ENCODE data around the gene DHFR.

DHFR gene

DNA sequence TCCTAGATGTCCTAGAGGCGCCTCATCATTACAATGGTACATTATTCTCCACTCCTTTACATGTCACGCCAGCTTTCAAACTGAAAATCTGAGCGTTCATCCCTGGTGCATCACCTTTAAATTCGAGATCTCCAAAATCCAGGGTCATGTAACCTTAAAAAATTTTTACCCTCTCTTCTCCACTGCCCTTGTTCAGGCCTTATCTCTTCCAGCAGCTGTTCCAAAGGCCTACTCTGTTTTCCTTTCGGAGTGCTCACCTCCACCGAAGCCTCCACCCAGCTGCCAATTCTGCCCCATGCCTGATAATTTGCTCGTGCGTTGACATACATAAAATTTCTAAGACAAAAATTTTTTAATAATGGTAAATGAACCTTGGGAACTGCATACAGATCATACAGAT, 1.3 kb downstream of the DHFR start:
- TF ChIP-seq POLR2A (IDR thresholded peaks at IDR 0.05; ENCODE audit: low read depth, low read length) = no peak
- FAIRE-seq (peak; percentile 72), DNase-seq (ENCODE audit: insufficient read length) (no peak)

DNA sequence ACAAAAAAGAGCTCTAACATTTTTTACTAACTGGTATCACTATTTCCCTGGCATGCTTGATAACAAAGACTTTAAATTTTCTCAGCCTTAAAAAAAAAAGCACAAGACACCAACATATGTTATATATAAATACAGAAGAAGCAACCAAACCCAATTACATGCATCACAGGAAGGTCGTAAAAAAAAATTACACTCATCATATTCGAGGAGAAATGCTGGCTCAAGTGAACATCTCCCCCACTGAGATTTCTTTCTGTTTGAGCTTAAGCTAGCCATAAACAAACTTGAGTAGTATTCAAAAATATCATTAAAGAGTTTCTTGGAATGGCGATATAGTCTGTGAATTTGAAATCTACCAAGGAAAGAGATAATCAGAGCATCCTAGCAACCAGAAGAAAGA, 7.9 kb downstream of the DHFR start:
- TF ChIP-seq POLR2AphosphoS5 (IDR thresholded peaks at IDR 0.05; ENCODE audit: low read depth, low read length) (no peak), POLR2A (IDR thresholded peaks at IDR 0.05; ENCODE audit: low read depth, low read length) (no peak), TAF1 (IDR thresholded peaks at IDR 0.05; ENCODE audit: borderline replicate concordance, low read depth, low read length) (no peak)
- FAIRE-seq = no peak
- DNase-seq (ENCODE audit: insufficient read length) = no peak

GRCh38 chr5:80644900-80645299, 9.9 kb downstream of the DHFR start:
- no peak for TF ChIP-seq POLR2AphosphoS5 (IDR thresholded peaks at IDR 0.05; ENCODE audit: low read depth, low read length)
- no peak for TF ChIP-seq POLR2A (IDR thresholded peaks at IDR 0.05; ENCODE audit: low read depth, low read length)
- no peak for TF ChIP-seq TAF1 (IDR thresholded peaks at IDR 0.05; ENCODE audit: borderline replicate concordance, low read depth, low read length)
- no peak for FAIRE-seq

GRCh38 chr5:80641353-80641752, 13.4 kb downstream of the DHFR start:
- DNase-seq (ENCODE audit: insufficient read length) = no peak
- no peak for TF ChIP-seq POLR2A (IDR thresholded peaks at IDR 0.05; ENCODE audit: low read depth, low read length)
- no peak for TF ChIP-seq TAF1 (IDR thresholded peaks at IDR 0.05; ENCODE audit: borderline replicate concordance, low read depth, low read length)
- TF ChIP-seq POLR2AphosphoS5 (IDR thresholded peaks at IDR 0.05; ENCODE audit: low read depth, low read length) = no peak
- no peak for FAIRE-seq

More at GRCh38 chr5:80644900-80645299, 9.9 kb downstream of the DHFR start:
- DNase-seq (ENCODE audit: insufficient read length) = no peak

- no peak for DNase-seq (ENCODE audit: insufficient read length)
- TF ChIP-seq POLR2A (IDR thresholded peaks at IDR 0.05; ENCODE audit: low read depth, low read length) (no peak), TAF1 (IDR thresholded peaks at IDR 0.05; ENCODE audit: borderline replicate concordance, low read depth, low read length) (no peak), POLR2AphosphoS5 (IDR thresholded peaks at IDR 0.05; ENCODE audit: low read depth, low read length) (no peak)
- no peak for FAIRE-seq
Measured at GRCh38 chr5:80634193-80634592, 20.6 kb downstream of the DHFR start.

DNA sequence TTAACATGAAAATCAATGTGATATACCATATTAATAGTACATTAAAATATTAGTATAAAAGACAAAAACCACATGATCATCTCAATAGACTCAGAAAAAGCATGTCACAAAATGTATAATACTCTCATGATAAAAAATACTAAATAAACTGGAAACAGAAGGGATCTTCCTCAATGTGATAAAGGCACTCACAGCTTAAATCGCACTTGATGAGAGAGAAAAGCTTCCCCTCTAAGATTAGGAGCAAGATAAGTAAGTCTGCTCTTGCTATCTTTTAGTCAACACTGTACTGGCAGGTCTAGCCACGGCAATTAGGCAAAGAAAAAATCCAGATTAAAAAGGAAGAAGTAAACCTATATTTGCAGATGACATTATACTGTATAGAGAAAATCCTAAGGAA, 22.1 kb downstream of the DHFR start:
- TF ChIP-seq TAF1 (IDR thresholded peaks at IDR 0.05; ENCODE audit: borderline replicate concordance, low read depth, low read length) (no peak), POLR2A (IDR thresholded peaks at IDR 0.05; ENCODE audit: low read depth, low read length) (no peak), POLR2AphosphoS5 (IDR thresholded peaks at IDR 0.05; ENCODE audit: low read depth, low read length) (no peak)
- FAIRE-seq = no peak
- no peak for DNase-seq (ENCODE audit: insufficient read length)

DNA sequence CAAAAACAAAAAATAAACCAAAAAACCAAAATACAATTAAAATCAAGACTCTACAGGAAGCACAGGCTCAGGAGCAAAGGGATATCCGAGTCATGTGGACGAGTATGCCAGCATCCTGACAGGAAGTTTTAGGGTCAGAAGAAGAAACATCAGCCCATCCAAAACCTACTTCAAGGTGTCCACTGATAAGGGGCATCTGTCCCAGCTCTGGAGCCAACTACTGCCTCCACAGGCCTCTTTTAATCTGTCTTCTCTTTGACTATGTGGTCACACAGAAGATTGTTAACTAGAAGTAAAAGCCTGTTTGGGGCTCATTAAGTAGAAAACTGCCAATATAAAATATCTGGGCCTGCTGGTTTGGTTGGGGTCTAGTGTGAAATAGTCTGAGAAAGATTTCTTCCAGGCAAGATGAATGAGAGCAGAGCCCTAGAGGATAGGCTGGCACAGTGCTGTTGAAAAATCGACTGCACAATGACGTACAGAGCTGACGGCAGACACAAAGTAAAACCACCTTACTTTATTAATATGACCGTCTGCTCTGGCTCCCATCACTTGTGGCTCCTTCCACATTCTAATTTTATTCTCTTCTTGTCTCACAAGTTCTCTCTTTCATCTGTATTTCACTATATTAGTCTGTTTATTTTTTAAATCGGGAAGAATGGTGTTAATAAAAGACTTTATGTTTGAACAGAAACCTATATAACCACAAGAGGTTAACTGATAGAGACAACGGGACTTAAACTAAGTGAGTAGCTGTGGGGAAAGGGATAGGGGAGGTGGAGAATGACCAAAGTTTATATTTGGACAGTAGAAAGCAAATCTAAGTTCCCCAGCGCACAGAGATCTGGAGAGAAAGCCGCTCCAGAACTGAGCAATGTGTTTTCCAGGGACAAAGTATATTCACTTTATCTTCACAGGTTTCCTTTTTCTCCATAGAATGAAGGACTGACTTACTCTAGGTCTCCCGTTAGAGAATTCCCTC, 23.2 kb downstream of the DHFR start:
- DNase-seq (ENCODE audit: insufficient read length) (no peak), FAIRE-seq (no peak)
- TF ChIP-seq TAF1 (IDR thresholded peaks at IDR 0.05; ENCODE audit: borderline replicate concordance, low read depth, low read length) (no peak), POLR2AphosphoS5 (IDR thresholded peaks at IDR 0.05; ENCODE audit: low read depth, low read length) (no peak), POLR2A (IDR thresholded peaks at IDR 0.05; ENCODE audit: low read depth, low read length) (no peak)

DNA sequence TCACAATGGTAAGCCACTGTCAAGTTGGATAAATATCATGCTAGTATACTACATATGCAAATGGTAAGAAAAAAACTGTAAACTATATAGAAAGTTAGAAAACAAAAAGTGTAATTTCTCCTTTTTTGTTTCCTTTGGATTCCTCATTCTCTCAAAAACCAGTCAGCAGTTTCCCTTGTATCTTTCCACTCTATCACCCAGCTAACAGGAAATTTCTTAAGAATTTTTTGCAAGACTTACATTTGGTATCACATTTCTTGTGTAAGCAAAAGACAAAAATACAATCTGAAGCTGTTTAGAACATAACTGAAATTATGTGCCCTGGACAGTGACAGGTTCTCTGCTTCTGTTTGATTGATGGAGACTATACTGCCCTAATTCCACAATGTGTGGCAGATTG, 25.5 kb downstream of the DHFR start:
- DNase-seq (ENCODE audit: insufficient read length) (no peak), FAIRE-seq (no peak)
- TF ChIP-seq POLR2AphosphoS5 (IDR thresholded peaks at IDR 0.05; ENCODE audit: low read depth, low read length) (no peak), POLR2A (IDR thresholded peaks at IDR 0.05; ENCODE audit: low read depth, low read length) (no peak), TAF1 (IDR thresholded peaks at IDR 0.05; ENCODE audit: borderline replicate concordance, low read depth, low read length) (no peak)

GRCh38 chr5:80625230-80625629, 29.6 kb downstream of the DHFR start:
- no peak for DNase-seq (ENCODE audit: insufficient read length)
- TF ChIP-seq POLR2A (IDR thresholded peaks at IDR 0.05; ENCODE audit: low read depth, low read length) (no peak), TAF1 (IDR thresholded peaks at IDR 0.05; ENCODE audit: borderline replicate concordance, low read depth, low read length) (no peak), POLR2AphosphoS5 (IDR thresholded peaks at IDR 0.05; ENCODE audit: low read depth, low read length) (no peak)
- no peak for FAIRE-seq

DNA sequence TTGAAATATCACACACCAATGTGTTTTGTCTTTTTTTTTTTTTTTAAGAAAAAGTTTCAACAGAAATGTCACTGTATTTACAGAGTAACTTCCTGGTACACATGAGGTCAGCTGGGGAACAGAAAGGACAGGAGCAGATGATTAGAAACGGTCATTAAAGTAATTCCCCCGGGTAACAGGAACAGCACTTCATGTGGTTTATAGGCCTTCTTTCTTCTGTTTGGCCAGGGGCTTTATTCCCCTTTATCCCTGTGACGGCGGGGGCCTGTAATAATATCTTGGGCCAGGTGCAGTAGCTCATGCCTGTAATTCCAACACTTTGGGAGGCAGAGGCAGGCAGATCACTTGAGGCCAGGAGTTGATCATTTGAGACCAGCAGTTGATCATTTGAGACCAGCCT, 30.8 kb downstream of the DHFR start:
- DNase-seq (ENCODE audit: insufficient read length) (no peak), FAIRE-seq (no peak)
- TF ChIP-seq POLR2A (IDR thresholded peaks at IDR 0.05; ENCODE audit: low read depth, low read length) (no peak), POLR2AphosphoS5 (IDR thresholded peaks at IDR 0.05; ENCODE audit: low read depth, low read length) (no peak), TAF1 (IDR thresholded peaks at IDR 0.05; ENCODE audit: borderline replicate concordance, low read depth, low read length) (no peak)

DNA sequence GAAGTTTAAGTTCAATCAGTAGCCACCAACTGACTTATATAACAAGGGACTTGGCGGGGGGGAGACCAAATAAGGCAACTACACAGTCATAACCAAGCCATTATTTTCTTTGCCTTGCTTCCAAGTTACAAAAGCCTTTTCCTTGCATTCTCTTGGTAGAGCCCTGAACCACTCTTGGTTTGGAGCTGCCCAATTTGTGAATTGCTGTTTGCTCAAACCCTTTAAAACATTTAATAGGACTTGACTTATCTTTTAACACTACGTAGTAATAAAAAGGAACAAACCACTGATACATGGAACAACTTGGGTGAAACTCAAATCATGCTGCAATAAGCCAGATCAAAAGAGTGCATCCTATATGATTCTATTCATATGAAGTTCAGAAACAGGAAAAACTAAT, 32.0 kb downstream of the DHFR start:
- FAIRE-seq (no peak), DNase-seq (ENCODE audit: insufficient read length) (no peak)
- TF ChIP-seq TAF1 (IDR thresholded peaks at IDR 0.05; ENCODE audit: borderline replicate concordance, low read depth, low read length) (no peak), POLR2A (IDR thresholded peaks at IDR 0.05; ENCODE audit: low read depth, low read length) (no peak), POLR2AphosphoS5 (IDR thresholded peaks at IDR 0.05; ENCODE audit: low read depth, low read length) (no peak)

DNA sequence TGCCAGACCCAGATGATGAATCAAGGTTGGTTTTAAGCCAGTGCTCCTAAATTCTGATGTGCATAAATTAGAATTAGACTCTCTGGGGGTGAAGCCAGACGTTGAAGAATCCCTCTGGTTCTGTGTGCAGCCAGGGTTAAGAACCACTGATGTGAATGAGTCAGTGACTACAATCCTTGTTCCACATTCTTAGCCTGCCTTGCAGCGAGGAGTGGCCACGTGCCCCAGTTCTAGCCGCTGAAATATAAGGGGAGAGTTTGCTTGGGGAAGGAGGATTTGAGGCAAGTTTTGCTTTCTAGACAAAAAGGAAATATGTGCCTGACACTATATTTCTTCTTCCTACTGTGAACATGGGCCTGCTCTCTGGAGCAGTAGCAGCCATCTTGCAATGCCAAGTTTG, 34.6 kb downstream of the DHFR start:
- no peak for TF ChIP-seq TAF1 (IDR thresholded peaks at IDR 0.05; ENCODE audit: borderline replicate concordance, low read depth, low read length)
- no peak for TF ChIP-seq POLR2A (IDR thresholded peaks at IDR 0.05; ENCODE audit: low read depth, low read length)
- no peak for TF ChIP-seq POLR2AphosphoS5 (IDR thresholded peaks at IDR 0.05; ENCODE audit: low read depth, low read length)
- FAIRE-seq = no peak
- DNase-seq (ENCODE audit: insufficient read length) = no peak

Data from GM12892 (cell line).